ENCODE results near the gene ADAMTSL3.

- no peak for TF ChIP-seq CTCF (IDR thresholded peaks at IDR 0.05)
- no peak for TF ChIP-seq POLR2A (IDR thresholded peaks at IDR 0.05)
Measured at GRCh38 chr15:83616840-83617239, 37.1 kb upstream of the ADAMTSL3 start.
